Kidney capillary endothelial cell (primary cell): ENCODE data around the gene ACTR1B.
"Not testable (repeated sequence)": the region's sequence is repeated elsewhere in the genome, so short reads cannot be mapped to it uniquely, and the experiment has no call there.

Experiments
- DNase-seq: peaks from one replicate; pipeline ENCODE4 v3.0.0-alpha.2; 2018; ENCODE audit warnings: low spot score

The ACTR1B gene

DNA sequence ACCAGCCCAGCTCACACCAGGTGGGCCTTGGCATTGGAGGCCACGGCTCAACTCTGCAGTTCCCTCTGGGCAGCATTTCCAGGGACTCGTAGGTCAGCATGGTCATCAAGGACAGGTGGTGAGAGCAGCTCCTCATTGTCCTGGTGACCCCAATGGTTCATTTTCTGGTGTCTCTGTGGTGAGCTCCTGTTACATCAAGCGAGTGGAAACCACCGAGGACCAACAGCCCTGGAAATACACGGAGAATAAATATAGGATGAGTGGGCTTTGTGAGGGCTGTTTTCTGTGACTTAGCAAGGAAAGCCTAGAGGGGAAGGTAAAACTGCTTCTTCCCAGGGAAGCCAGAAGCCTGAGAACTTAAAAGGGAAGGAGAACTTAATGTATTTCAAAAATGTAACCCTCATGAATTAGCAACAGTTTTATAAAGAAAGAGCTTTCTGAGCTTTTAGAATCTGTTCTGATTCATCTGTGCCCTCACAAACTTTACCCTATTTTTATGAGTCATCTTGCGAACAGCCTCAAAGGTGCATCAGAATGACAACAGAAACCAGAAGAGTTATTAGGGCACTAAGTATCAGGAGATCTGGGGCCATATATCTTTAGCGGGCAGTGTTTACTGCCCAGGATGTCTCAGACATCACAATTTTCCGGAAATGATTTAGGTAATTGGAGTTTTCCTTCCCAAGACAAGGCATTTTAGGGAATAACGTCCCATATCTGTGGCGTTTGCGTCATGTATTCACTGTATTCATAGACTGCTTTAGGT, 24.4 kb upstream of the ACTR1B start:
- no peak for DNase-seq

GRCh38 chr2:97687235-97687634, 23.4 kb upstream of the ACTR1B start:
- DNase-seq = not testable (repeated sequence)

- DNase-seq = no peak
Observed at GRCh38 chr2:97678298-97678697, 14.5 kb upstream of the ACTR1B start.

DNA sequence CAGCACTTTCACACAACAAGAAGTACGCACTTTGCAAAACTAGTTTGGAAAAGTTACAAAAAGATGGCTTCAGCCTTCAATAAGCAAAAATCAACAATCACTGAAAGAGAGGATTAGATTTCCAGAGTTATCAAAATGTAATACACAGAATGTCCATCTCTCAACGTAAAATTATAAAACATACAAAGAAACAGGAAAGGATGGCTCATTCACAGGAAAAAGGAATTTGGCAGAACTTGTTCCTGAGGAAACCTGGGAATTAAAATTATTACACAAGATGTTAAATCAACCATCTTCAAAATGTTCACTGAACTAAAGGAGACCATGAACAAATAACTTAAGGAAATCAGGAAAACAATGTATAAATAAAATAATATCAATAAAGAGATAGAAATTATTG, 13.6 kb upstream of the ACTR1B start:
- peak; percentile 16 for DNase-seq

DNA sequence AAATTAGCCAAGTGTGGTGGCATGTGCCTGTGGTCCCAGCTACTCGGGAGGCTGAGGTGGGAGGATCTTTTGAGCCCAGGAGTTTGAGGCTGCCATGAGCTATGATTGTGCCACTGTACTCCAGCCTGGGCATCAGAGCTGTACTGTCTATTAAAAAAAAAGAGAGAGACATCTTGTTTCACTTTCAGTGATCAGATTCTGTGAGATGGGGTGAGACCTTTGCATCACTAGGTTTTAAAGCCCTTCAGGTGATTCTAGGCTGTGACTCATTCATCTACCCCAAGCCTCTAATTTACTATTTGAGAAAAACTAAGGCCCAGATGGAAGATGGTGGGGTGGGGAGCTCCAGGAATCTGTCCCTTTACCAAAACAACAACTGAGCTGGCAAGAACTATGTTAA, 12.8 kb upstream of the ACTR1B start:
- no peak for DNase-seq

DNA sequence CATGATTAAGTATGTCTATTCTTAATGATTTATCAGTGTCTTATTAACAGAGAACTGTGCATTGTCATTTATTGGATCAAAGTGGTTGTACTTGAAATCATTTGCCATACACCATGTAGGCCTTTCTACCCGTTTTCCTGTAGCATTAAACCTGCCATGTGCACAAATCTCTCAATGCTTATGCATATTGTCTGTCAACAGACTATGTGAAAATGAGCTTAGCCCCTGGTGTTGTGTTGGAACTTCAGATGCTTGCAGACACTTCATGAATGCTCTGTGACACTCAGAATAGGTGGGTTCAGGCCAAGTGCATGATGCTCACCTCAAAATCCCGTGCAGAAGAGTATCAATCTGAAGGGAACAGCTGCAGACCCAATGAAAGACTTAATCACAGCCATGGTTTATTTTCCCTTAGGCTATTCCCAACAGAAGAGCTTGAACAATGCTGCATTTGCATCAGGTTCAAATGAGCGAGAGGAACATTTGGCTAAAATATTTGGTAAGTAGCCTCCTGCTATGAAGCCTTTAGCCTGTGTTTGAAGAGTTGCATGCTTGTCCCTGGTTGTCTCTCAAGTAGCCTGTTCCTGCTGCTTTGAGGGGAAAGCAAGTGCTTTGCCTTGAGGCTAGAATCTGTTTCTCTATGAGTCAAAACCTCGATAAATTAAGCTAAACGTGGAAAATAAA, 11.7 kb upstream of the ACTR1B start:
- no peak for DNase-seq

- DNase-seq = no peak
Observed at GRCh38 chr2:97673915-97674283, 10.1 kb upstream of the ACTR1B start.

DNA sequence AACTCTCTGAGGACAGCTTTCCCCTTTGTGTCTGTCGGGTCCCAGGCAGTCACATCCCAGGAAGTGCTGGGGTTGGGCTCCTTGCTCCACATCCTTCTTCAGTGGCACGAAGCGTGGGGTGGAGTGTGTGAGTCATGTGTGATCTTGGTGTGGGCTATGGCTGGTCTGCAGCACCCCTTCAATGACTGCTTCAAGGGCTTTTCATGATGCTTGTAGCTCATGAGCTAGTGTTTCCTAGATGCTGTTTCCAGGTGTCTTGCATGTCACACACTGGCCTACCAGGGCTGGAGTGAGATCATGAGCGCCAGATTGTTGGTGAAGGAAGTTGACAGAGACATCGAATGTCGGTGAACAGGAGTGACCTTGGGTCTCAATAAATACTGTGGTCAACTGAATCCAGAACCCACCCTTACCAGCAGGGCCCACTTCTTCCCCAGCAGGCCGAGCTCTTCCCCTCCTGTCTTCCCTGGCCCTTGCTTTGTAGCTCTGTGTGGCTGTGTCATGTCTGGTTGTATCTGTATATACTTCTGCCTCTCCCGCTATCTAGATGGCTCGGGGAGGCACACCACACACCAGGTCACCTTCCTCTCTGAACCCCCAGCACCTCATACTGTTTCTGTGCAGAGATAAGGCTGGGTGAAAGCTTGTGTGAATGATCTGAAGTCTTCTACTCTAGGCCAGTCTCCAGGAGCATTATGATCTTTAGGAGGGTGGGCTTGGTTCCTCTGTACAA, 9.5 kb upstream of the ACTR1B start:
- no peak for DNase-seq

- DNase-seq = not testable (repeated sequence)
Observed at GRCh38 chr2:97672606-97673140, 8.8 kb upstream of the ACTR1B start.

- no peak for DNase-seq
Observed at GRCh38 chr2:97671526-97671925, 7.7 kb upstream of the ACTR1B start.

- DNase-seq = no peak
Observed at GRCh38 chr2:97670471-97670870, 6.6 kb upstream of the ACTR1B start.

- DNase-seq = no peak
Observed at GRCh38 chr2:97669448-97669847, 5.6 kb upstream of the ACTR1B start, which contains the start of gene C2orf92. Gene C2orf92, plus strand, starts transcription at chr2:97669713. Its CDS starts 76 bp downstream, at chr2:97669789.

DNA sequence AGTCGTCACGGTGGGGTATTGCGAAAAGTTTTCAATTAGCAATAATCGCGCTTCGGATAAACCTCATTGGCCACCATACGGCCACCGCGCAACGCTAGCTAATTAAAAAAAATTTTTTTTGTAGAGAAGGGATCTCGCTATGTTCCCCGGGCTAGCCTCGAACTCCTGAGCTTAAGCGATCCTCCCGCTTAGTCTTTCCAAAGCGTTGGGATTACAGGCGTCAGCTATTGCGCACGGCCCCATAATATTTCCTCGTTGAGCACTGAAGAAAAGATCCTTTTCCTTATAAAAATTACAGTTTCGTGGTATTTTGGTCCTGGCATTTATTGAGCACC, 759 bp upstream of the ACTR1B start:
- no peak for DNase-seq

DNA sequence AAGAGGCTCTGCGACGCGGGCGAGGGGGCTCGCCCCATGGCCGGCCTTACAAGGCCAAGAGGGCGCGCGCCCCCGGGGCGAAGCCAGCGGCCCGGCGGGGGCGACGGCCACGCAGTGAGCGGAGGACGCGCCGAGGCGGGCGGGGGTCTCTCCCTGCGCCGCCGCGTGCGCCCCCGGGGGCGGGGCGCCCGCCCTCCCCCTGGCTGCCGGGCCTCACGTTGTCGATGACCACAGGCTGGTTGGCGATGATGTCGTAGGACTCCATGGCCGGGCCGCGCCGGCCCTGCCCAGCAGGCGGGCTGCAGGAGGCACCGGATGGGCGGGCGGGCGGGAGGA, 250 bp downstream of the ACTR1B start:
- DNase-seq = no peak

DNA sequence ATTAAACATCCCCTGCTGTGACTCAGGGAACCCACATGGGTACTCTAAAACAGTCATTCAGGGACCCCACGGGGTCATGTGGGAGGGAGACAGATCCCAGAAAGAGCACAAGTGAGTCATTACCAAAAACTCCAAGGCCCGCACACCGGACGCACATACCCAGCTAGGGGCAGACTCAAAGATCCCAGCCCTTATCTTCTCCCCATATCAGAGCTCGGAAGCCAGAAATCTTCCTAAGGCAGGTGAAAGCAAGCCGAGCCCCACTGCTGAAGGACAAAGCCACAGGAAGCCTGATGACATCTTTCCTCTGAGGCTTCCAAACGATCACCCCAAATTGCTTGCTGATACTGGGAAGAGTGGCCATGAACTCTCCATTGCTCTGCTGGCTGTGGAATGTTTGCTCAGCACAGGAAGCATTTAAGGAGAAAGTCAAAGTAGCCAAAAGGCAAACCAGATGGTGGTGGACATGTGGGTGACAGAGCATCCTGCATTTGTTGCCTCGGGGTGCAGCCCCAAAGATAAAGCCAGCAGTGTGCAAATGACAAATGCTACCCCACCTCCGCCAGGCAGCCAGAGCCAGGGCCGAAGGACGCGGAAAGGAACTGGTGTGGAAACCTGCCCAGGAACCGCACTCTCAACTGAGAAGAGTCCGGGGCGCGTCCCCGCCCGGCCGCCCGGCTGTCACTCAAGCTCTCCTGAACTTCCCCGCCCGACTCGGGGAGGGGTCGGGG, 784 bp downstream of the ACTR1B start:
- DNase-seq = peak; percentile 83

DNA sequence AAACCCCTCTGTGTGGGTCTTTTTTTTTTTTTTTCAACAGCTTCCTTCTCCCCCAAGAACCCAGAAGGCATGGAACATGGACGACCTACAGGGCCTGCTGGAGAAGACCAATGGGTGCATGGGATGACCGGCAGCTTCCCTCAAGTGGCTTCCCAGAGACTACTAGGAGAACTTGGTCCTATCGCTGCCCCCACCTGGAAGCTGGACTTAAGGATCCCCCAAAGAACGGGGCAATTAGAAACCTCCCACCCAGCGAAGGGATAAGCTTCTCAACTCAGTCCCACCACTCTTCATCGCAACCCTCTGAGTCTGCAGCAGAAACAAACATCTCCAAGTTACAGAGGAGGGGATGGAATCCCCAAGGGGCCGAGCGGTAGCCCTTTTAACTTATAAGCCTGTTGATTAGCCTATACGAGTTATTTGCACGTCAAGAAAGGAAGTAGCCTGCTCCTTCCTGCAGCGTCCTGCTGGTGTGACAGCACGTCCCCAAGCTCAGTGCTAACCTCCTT, 1.4 kb downstream of the ACTR1B start:
- DNase-seq = no peak

GRCh38 chr2:97661927-97662326, 1.9 kb downstream of the ACTR1B start:
- no peak for DNase-seq

DNA sequence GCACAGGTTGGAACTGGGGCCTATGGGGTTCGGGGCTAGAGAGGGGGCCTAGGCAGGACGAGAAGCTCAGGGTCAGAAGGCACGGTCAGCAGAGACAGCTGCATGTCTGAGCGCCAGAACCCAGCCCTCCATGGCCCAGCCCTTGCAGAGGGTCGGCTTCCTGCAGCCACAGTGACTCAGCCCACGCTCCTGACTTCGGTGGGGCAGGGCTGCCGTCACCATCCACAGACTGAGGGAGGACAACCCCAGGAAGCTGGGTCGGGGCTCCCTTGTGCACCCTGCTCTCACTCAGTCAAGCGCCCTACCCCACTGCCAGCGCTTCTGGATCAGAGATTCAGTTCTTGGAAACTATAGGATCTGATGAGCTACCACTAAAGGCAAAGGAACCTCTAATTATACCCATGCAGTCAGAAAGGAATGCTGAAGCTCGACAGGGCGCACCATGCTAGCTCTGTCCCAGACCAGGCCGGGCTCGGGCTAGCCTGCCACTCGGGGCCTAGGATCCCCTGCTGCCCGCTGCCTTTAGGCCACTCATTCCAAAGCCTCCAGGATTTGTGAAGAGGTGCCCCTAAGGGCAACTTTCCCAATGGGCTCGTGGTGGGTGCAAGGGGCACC, 3.0 kb downstream of the ACTR1B start:
- peak; percentile 34 for DNase-seq

- no peak for DNase-seq
Observed at GRCh38 chr2:97660044-97660774, 3.6 kb downstream of the ACTR1B start.

- DNase-seq = no peak
Observed at GRCh38 chr2:97659256-97660043, 4.4 kb downstream of the ACTR1B start.
